Neural progenitor cell (in vitro differentiated cells): ENCODE data around the gene GRPR. TPM values are rescaled to one million over a fixed set of nuclear protein-coding genes. Genes with fewer than 3 reads are reported as not detected.

Experiments
- DNase-seq: peaks from one replicate; pipeline ENCODE4 v3.0.0-alpha.2; 2016; ENCODE audit warnings: low spot score
- H2AFZ ChIP-seq: fragments of 200-600 bp; sonication (generic); replicated peaks from 2 replicates; pipeline ENCODE4 v1.6.1; 2016; ENCODE audit warnings: antibody characterized with exemption
- H3F3A ChIP-seq: fragments of 200-600 bp; sonication (generic); 2 replicates; pipeline ENCODE4 v1.6.1; 2016; ENCODE audit warnings: antibody characterized with exemption, low read depth
- H3K27ac ChIP-seq: fragments of 200-600 bp; sonication (generic); 2 replicates; pipeline ENCODE4 v1.5.1; 2016; ENCODE audit warnings: mild to moderate bottlenecking
- H3K27me3 ChIP-seq: fragments of 200-600 bp; sonication (generic); 2 replicates; pipeline ENCODE4 v1.6.1; 2016; ENCODE audit warnings: mild to moderate bottlenecking, moderate library complexity
- H3K36me3 ChIP-seq: fragments of 200-600 bp; sonication (generic); 2 replicates; pipeline ENCODE4 v1.5.1; 2016
- H3K4me1 ChIP-seq: fragments of 200-600 bp; sonication (generic); 2 replicates; pipeline ENCODE4 v1.6.1; 2016; ENCODE audit warnings: mixed run types
- H3K4me2 ChIP-seq: fragments of 200-600 bp; sonication (generic); 2 replicates; pipeline ENCODE4 v1.6.1; 2016
- H3K4me3 ChIP-seq: fragments of 200-600 bp; sonication (generic); 2 replicates; pipeline ENCODE4 v1.5.1; 2016
- H3K79me2 ChIP-seq: fragments of 200-600 bp; sonication (generic); 2 replicates; pipeline ENCODE4 v1.6.1; 2016; ENCODE audit warnings: low read depth
- H3K9ac ChIP-seq: fragments of 200-600 bp; sonication (generic); 2 replicates; pipeline ENCODE4 v1.6.1; 2016
- H3K9me3 ChIP-seq: fragments of 200-600 bp; sonication (generic); 2 replicates; pipeline ENCODE4 v1.5.1; 2016; ENCODE audit warnings: low read depth
- H4K20me1 ChIP-seq: fragments of 200-600 bp; sonication (generic); 2 replicates; pipeline ENCODE4 v1.6.1; 2016; ENCODE audit warnings: low read depth
- H3K27ac Mint-ChIP-seq: 3 replicates; pipeline ENCODE4 v1.8.0; 2021; ENCODE audit warnings: mixed read lengths
- H3K27me3 Mint-ChIP-seq: 2 replicates; pipeline ENCODE4 v1.8.0; 2022; ENCODE audit warnings: low read depth, mild to moderate bottlenecking, inconsistent platforms, moderate library complexity, mixed read lengths; ENCODE audit not compliant: insufficient read depth
- H3K36me3 Mint-ChIP-seq: 3 replicates; pipeline ENCODE4 v1.8.0; 2021; ENCODE audit warnings: mixed read lengths
- H3K4me1 Mint-ChIP-seq: 3 replicates; pipeline ENCODE4 v1.8.0; 2021; ENCODE audit warnings: mixed read lengths
- H3K4me3 Mint-ChIP-seq: 3 replicates; pipeline ENCODE4 v1.8.0; 2021; ENCODE audit warnings: mild to moderate bottlenecking, moderate library complexity, mixed read lengths
- H3K9me3 Mint-ChIP-seq: 3 replicates; pipeline ENCODE4 v1.8.0; 2020; ENCODE audit warnings: mixed read lengths
- CTCF ChIP-seq: fragments of 200-600 bp; sonication (generic); IDR thresholded peaks from 2 replicates; pipeline ENCODE4 v1.5.1; 2017; ENCODE audit warnings: antibody characterized with exemption, mild to moderate bottlenecking
- EZH2 ChIP-seq: fragments of 200-600 bp; sonication (generic); IDR thresholded peaks from 2 replicates; pipeline ENCODE4 v1.6.1; 2017; ENCODE audit warnings: antibody characterized with exemption, mild to moderate bottlenecking, moderate library complexity
- EZH2phosphoT487 ChIP-seq: fragments of 200-600 bp; sonication (generic); IDR thresholded peaks from 2 replicates; pipeline ENCODE4 v1.6.1; 2017; ENCODE audit warnings: antibody characterized with exemption
- total RNA-seq: library from RNA; depleted of rRNA; stranded (reverse); fragments of >200 nt; gene quantifications from 2 replicates; pipeline ENCODE4 v1.2.3, GENCODE V29; 2015; ENCODE audit warnings: low replicate concordance

The GRPR gene
- total RNA-seq, 1 donor from 2014 or later, result 2.8 TPM

- Histone ChIP-seq H3F3A (peaks cover 3% of the 10 kb centered on the region), H3K4me1 (peaks cover 4% of the 10 kb centered on the region), H3K79me2 (no peaks in the 10 kb centered on the region), H3K9ac (no peak overlapping the region), H3K36me3 (no peaks in the 10 kb centered on the region), H2AFZ (no peak overlapping the region), H3K4me2 (no peak overlapping the region), H3K27ac (no peak overlapping the region), H4K20me1 (no peaks in the 10 kb centered on the region), H3K4me3 (no peak overlapping the region), H3K9me3 (no peaks in the 10 kb centered on the region), H3K27me3 (no peaks in the 10 kb centered on the region)
- TF ChIP-seq CTCF, result no peak
- no peak for TF ChIP-seq EZH2
- no peak for TF ChIP-seq EZH2phosphoT487
- no peak overlapping the region for H3K4me3 Mint-ChIP-seq
- DNase-seq, result no peak
- H3K36me3 Mint-ChIP-seq, result no peaks in the 10 kb centered on the region
- H3K27ac Mint-ChIP-seq, result no peak overlapping the region
- H3K9me3 Mint-ChIP-seq, result no peaks in the 10 kb centered on the region
- no peaks in the 10 kb centered on the region for H3K4me1 Mint-ChIP-seq
- peaks cover 2% of the 10 kb centered on the region for H3K27me3 Mint-ChIP-seq
Observed at GRCh38 chrX:16145656-16146055, 22.3 kb downstream of the GRPR start.

- Histone ChIP-seq H3K79me2 (no peaks in the 10 kb centered on the region), H3K4me2 (no peak overlapping the region), H3K9me3 (no peaks in the 10 kb centered on the region), H3K4me3 (no peak overlapping the region), H3K27me3 (no peaks in the 10 kb centered on the region), H4K20me1 (no peaks in the 10 kb centered on the region), H3F3A (peaks cover 9% of the 10 kb centered on the region), H3K9ac (no peak overlapping the region), H3K27ac (no peak overlapping the region), H2AFZ (no peak overlapping the region), H3K36me3 (no peaks in the 10 kb centered on the region), H3K4me1 (peaks cover 7% of the 10 kb centered on the region)
- no peaks in the 10 kb centered on the region for H3K27me3 Mint-ChIP-seq
- H3K4me3 Mint-ChIP-seq, result no peak overlapping the region
- no peaks in the 10 kb centered on the region for H3K4me1 Mint-ChIP-seq
- H3K9me3 Mint-ChIP-seq, result no peaks in the 10 kb centered on the region
- TF ChIP-seq CTCF, result no peak
- TF ChIP-seq EZH2, result no peak
- no peak for TF ChIP-seq EZH2phosphoT487
- DNase-seq, result no peak
- H3K36me3 Mint-ChIP-seq, result no peaks in the 10 kb centered on the region
- no peak overlapping the region for H3K27ac Mint-ChIP-seq
Observed at GRCh38 chrX:16148896-16149295, 25.5 kb downstream of the GRPR start.

GRCh38 chrX:16155581-16156096, 32.3 kb downstream of the GRPR start:
- Histone ChIP-seq H3K4me2 (peak overlapping the region; percentile 17), H3K4me3 (no peak overlapping the region), H3K27ac (no peak overlapping the region), H3K79me2 (no peaks in the 10 kb centered on the region), H4K20me1 (no peaks in the 10 kb centered on the region), H3K9ac (no peak overlapping the region), H3K9me3 (no peaks in the 10 kb centered on the region), H2AFZ (no peak overlapping the region), H3F3A (peaks cover 6% of the 10 kb centered on the region), H3K36me3 (no peaks in the 10 kb centered on the region), H3K27me3 (no peaks in the 10 kb centered on the region), H3K4me1 (peaks cover 18% of the 10 kb centered on the region)
- DNase-seq, result no peak
- H3K4me3 Mint-ChIP-seq, result no peak overlapping the region
- no peaks in the 10 kb centered on the region for H3K36me3 Mint-ChIP-seq
- peaks cover 3% of the 10 kb centered on the region for H3K9me3 Mint-ChIP-seq
- H3K27me3 Mint-ChIP-seq, result no peaks in the 10 kb centered on the region
- H3K27ac Mint-ChIP-seq, result no peak overlapping the region
- H3K4me1 Mint-ChIP-seq, result peaks cover 9% of the 10 kb centered on the region
- TF ChIP-seq EZH2phosphoT487 (no peak), CTCF (no peak), EZH2 (no peak)
